WTC11 (cell line): ENCODE measurements around the gene RASSF8. TPM values are rescaled to one million over a fixed set of nuclear protein-coding genes. Genes with fewer than 3 reads are reported as not detected.

Experiments
- ATAC-seq: fragments of 200-7000 bp; cut with Tn5 transposase; 2 replicates; pipeline ENCODE4 v1.10.0; 2021; ENCODE audit warnings: mild to moderate bottlenecking, moderate library complexity
- CTCF ChIA-PET: fragments of 300-600 bp; sonication (Branson Sonifier 250); formaldehyde crosslinking; loops from one replicate; lab custom pipeline; 2021; ENCODE audit warnings: antibody characterized with exemption; lab: Charles Lee
- POLR2A ChIA-PET: fragments of 350-600 bp; sonication (Branson Sonifier 250); formaldehyde crosslinking; loops from one replicate; lab custom pipeline; 2021; ENCODE audit warnings: antibody characterized with exemption; lab: Charles Lee
- DNase-seq: peaks from one replicate; pipeline ENCODE4 v3.0.0; 2021; ENCODE audit warnings: low spot score
- H3K27ac Mint-ChIP-seq: 2 replicates; pipeline ENCODE4 v1.8.0; 2021; ENCODE audit warnings: mixed read lengths
- H3K27me3 Mint-ChIP-seq: 2 replicates; pipeline ENCODE4 v1.8.0; 2021; ENCODE audit warnings: low read depth, mild to moderate bottlenecking, moderate library complexity, mixed read lengths
- H3K36me3 Mint-ChIP-seq: 2 replicates; pipeline ENCODE4 v1.8.0; 2021; ENCODE audit warnings: mixed read lengths
- H3K4me1 Mint-ChIP-seq: 2 replicates; pipeline ENCODE4 v1.8.0; 2022; ENCODE audit warnings: mixed read lengths
- H3K4me3 Mint-ChIP-seq: 2 replicates; pipeline ENCODE4 v1.8.0; 2021; ENCODE audit warnings: mild to moderate bottlenecking, moderate library complexity, mixed read lengths
- H3K9me3 Mint-ChIP-seq: 2 replicates; pipeline ENCODE4 v1.8.0; 2021; ENCODE audit warnings: mixed read lengths
- AFF4 ChIP-seq: sonication (generic); formaldehyde crosslinking; IDR thresholded peaks from 2 replicates; pipeline ENCODE4 v1.8.1; 2023; ENCODE audit warnings: mild to moderate bottlenecking, missing genetic modification reagents, borderline replicate concordance
- CBFB ChIP-seq: sonication (generic); formaldehyde crosslinking; IDR thresholded peaks from 2 replicates; pipeline ENCODE4 v1.8.1; 2022; ENCODE audit warnings: mild to moderate bottlenecking, low read depth, missing genetic modification reagents
- CREB1 ChIP-seq: sonication (generic); formaldehyde crosslinking; IDR thresholded peaks from 2 replicates; pipeline ENCODE4 v1.8.0; 2023; ENCODE audit warnings: mild to moderate bottlenecking, missing genetic modification reagents
- E2F1 ChIP-seq: sonication (generic); formaldehyde crosslinking; IDR thresholded peaks from 2 replicates; pipeline ENCODE4 v1.8.0; 2022; ENCODE audit warnings: mild to moderate bottlenecking, missing genetic modification reagents
- ELF4 ChIP-seq: sonication (generic); formaldehyde crosslinking; IDR thresholded peaks from 2 replicates; pipeline ENCODE4 v1.8.1; 2022; ENCODE audit warnings: low read depth, mild to moderate bottlenecking, moderate library complexity, missing genetic modification reagents
- FOXP4 ChIP-seq: sonication (generic); formaldehyde crosslinking; IDR thresholded peaks from 2 replicates; pipeline ENCODE4 v1.8.0; 2022; ENCODE audit warnings: mild to moderate bottlenecking, missing genetic modification reagents
- GABPB1 ChIP-seq: sonication (generic); formaldehyde crosslinking; IDR thresholded peaks from 2 replicates; pipeline ENCODE4 v1.8.1; 2023; ENCODE audit warnings: mild to moderate bottlenecking, missing genetic modification reagents
- JAZF1 ChIP-seq: fragments of 250-450 bp; sonication (Bioruptor Pico); IDR thresholded peaks from 2 replicates; pipeline ENCODE4 v1.9.0; 2021; ENCODE audit warnings: moderate library complexity, mild to moderate bottlenecking, inconsistent platforms
- MXD4 ChIP-seq: fragments of 250-450 bp; sonication (Bioruptor Pico); IDR thresholded peaks from 2 replicates; pipeline ENCODE4 v1.8.0; 2021; ENCODE audit warnings: mild to moderate bottlenecking, moderate library complexity, borderline replicate concordance
- NFATC4 ChIP-seq: fragments of 250-450 bp; sonication (Bioruptor Pico); IDR thresholded peaks from 2 replicates; pipeline ENCODE4 v1.9.0; 2021; ENCODE audit warnings: mild to moderate bottlenecking
- NR2C2 ChIP-seq: sonication (generic); formaldehyde crosslinking; IDR thresholded peaks from 2 replicates; pipeline ENCODE4 v1.8.0; 2022; ENCODE audit warnings: mild to moderate bottlenecking, missing genetic modification reagents
- TEAD1 ChIP-seq: sonication (generic); formaldehyde crosslinking; IDR thresholded peaks from 2 replicates; pipeline ENCODE4 v1.8.0; 2022; ENCODE audit warnings: mild to moderate bottlenecking, missing genetic modification reagents
- ZBTB21 ChIP-seq: sonication (generic); formaldehyde crosslinking; IDR thresholded peaks from 2 replicates; pipeline ENCODE4 v1.8.1; 2023; ENCODE audit warnings: mild to moderate bottlenecking, missing genetic modification reagents, borderline replicate concordance
- ZNF317 ChIP-seq: sonication (generic); formaldehyde crosslinking; IDR thresholded peaks from 2 replicates; pipeline ENCODE4 v1.8.1; 2023; ENCODE audit warnings: low read depth, mild to moderate bottlenecking, moderate library complexity, missing genetic modification reagents, borderline replicate concordance
- total RNA-seq: library from RNA; stranded (reverse); gene quantifications from 3 replicates; pipeline ENCODE4 v1.2.3, GENCODE V29; 2021
- TF ChIP-seq, protein P1 (sequence below): sonication (generic); formaldehyde crosslinking; IDR thresholded peaks from 2 replicates; pipeline ENCODE4 v1.8.0; 2022; ENCODE audit warnings: missing genetic modification reagents
- TF ChIP-seq, protein P2 (sequence below): sonication (generic); formaldehyde crosslinking; IDR thresholded peaks from 2 replicates; pipeline ENCODE4 v1.8.1; 2023; ENCODE audit warnings: mild to moderate bottlenecking, missing genetic modification reagents
- TF ChIP-seq, protein P3 (sequence below): sonication (generic); formaldehyde crosslinking; IDR thresholded peaks from 2 replicates; pipeline ENCODE4 v1.8.1; 2022; ENCODE audit warnings: mild to moderate bottlenecking, moderate library complexity, missing genetic modification reagents
- TF ChIP-seq, protein P4 (sequence below): sonication (generic); formaldehyde crosslinking; IDR thresholded peaks from 2 replicates; pipeline ENCODE4 v1.8.0; 2022; ENCODE audit warnings: mild to moderate bottlenecking, missing genetic modification reagents

The RASSF8 gene
- total RNA-seq, 1 experiment from 2014 or later = 48.6 TPM

DNA sequence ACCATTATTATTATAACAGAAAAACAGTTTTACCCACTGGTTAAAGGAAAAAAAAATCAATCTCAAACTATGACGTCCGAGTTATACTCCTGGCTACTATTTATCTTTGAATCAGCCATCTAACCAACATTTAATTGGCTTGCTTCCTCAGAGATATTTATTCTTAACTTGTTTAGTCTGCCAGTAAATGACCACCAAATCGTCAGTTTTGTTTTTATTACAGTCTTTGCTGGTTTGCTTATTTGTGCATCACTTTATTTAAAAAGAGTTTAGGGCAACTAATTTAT lies 71.2 kb downstream of the RASSF8 start:
- peaks cover 27% of the 10 kb centered on the region for H3K4me1 Mint-ChIP-seq
- no peak for DNase-seq
- no peaks in the 10 kb centered on the region for H3K9me3 Mint-ChIP-seq
- TF ChIP-seq, protein P1, sequence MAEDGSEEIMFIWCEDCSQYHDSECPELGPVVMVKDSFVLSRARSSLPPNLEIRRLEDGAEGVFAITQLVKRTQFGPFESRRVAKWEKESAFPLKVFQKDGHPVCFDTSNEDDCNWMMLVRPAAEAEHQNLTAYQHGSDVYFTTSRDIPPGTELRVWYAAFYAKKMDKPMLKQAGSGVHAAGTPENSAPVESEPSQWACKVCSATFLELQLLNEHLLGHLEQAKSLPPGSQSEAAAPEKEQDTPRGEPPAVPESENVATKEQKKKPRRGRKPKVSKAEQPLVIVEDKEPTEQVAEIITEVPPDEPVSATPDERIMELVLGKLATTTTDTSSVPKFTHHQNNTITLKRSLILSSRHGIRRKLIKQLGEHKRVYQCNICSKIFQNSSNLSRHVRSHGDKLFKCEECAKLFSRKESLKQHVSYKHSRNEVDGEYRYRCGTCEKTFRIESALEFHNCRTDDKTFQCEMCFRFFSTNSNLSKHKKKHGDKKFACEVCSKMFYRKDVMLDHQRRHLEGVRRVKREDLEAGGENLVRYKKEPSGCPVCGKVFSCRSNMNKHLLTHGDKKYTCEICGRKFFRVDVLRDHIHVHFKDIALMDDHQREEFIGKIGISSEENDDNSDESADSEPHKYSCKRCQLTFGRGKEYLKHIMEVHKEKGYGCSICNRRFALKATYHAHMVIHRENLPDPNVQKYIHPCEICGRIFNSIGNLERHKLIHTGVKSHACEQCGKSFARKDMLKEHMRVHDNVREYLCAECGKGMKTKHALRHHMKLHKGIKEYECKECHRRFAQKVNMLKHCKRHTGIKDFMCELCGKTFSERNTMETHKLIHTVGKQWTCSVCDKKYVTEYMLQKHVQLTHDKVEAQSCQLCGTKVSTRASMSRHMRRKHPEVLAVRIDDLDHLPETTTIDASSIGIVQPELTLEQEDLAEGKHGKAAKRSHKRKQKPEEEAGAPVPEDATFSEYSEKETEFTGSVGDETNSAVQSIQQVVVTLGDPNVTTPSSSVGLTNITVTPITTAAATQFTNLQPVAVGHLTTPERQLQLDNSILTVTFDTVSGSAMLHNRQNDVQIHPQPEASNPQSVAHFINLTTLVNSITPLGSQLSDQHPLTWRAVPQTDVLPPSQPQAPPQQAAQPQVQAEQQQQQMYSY (CRISPR knock-in tag) = no peak
- TF ChIP-seq, protein P2, sequence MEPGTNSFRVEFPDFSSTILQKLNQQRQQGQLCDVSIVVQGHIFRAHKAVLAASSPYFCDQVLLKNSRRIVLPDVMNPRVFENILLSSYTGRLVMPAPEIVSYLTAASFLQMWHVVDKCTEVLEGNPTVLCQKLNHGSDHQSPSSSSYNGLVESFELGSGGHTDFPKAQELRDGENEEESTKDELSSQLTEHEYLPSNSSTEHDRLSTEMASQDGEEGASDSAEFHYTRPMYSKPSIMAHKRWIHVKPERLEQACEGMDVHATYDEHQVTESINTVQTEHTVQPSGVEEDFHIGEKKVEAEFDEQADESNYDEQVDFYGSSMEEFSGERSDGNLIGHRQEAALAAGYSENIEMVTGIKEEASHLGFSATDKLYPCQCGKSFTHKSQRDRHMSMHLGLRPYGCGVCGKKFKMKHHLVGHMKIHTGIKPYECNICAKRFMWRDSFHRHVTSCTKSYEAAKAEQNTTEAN (CRISPR knock-in tag) = no peak
- POLR2A ChIA-PET = no interaction called here
- CTCF ChIA-PET = no interaction called here
- no peaks in the 10 kb centered on the region for H3K27me3 Mint-ChIP-seq
- H3K36me3 Mint-ChIP-seq = no peaks in the 10 kb centered on the region
- ATAC-seq = no peak
- H3K27ac Mint-ChIP-seq = no peak overlapping the region
- no peak overlapping the region for H3K4me3 Mint-ChIP-seq

DNA sequence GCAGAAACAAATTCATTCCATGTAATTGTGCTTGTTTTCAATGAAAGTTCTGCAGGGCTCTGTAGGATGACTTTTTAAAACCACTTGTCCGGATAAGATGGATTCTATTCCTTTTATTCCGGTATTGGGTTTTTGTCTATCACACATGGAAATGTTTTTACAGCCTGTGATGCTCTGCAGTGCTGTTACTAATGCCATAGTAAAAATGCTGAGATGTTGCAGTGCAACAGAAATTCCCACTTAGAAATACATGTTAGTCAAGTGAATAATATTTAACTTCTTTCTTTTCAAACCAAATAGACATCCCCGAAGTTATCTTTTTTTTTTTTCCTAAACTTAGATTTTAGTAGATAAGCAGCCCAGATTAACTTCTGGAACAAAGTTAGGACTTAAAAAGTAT lies 71.9 kb downstream of the RASSF8 start:
- ChIA-PET CTCF (no interaction called here), POLR2A (no interaction called here)
- Mint-ChIP-seq H3K27me3 (no peaks in the 10 kb centered on the region), H3K9me3 (no peaks in the 10 kb centered on the region), H3K27ac (no peak overlapping the region), H3K36me3 (no peaks in the 10 kb centered on the region), H3K4me1 (peaks cover 27% of the 10 kb centered on the region), H3K4me3 (no peak overlapping the region)
- TF ChIP-seq ZNF317 (CRISPR knock-in tag) = no peak
- TF ChIP-seq, protein P3, sequence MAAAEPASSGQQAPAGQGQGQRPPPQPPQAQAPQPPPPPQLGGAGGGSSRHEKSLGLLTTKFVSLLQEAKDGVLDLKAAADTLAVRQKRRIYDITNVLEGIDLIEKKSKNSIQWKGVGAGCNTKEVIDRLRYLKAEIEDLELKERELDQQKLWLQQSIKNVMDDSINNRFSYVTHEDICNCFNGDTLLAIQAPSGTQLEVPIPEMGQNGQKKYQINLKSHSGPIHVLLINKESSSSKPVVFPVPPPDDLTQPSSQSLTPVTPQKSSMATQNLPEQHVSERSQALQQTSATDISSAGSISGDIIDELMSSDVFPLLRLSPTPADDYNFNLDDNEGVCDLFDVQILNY (CRISPR knock-in tag) = no peak
- TF ChIP-seq, protein P4, sequence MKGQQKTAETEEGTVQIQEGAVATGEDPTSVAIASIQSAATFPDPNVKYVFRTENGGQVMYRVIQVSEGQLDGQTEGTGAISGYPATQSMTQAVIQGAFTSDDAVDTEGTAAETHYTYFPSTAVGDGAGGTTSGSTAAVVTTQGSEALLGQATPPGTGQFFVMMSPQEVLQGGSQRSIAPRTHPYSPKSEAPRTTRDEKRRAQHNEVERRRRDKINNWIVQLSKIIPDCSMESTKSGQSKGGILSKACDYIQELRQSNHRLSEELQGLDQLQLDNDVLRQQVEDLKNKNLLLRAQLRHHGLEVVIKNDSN (CRISPR knock-in tag) = no peak
- TF ChIP-seq NFATC4 (CRISPR knock-in tag) = no peak
- TF ChIP-seq CBFB (CRISPR knock-in tag) = no peak
- no peak for TF ChIP-seq CREB1 (CRISPR knock-in tag)
- no peak for TF ChIP-seq GABPB1 (CRISPR knock-in tag)
- no peak for TF ChIP-seq AFF4 (CRISPR knock-in tag)
- TF ChIP-seq JAZF1 (CRISPR knock-in tag) = no peak
- TF ChIP-seq ELF4 (CRISPR knock-in tag) = no peak
- TF ChIP-seq ZBTB21 (CRISPR knock-in tag) = no peak
- TF ChIP-seq MXD4 = no peak
- no peak for TF ChIP-seq FOXP4 (CRISPR knock-in tag)
- no peak for TF ChIP-seq E2F1
- TF ChIP-seq, protein P2 (CRISPR knock-in tag) = no peak
- no peak for TF ChIP-seq TEAD1
- no peak for TF ChIP-seq NR2C2 (CRISPR knock-in tag)
- DNase-seq (no peak), ATAC-seq (no peak)
